Mesenchymal stem cell (in vitro differentiated cells and primary cell): ENCODE results near the gene CA10.
A peak's percentile ranks its signal among the peaks of the same experiment; 100 is the strongest.

Experiments
- DNase-seq: peaks from one replicate; pipeline ENCODE4 v3.0.0-alpha.2; 2013
- H2AFZ ChIP-seq: one replicate; pipeline ENCODE4 v1.6.1; 2013; ENCODE audit warnings: low read depth, mild to moderate bottlenecking, control low read depth, inconsistent platforms, low read length, moderate library complexity
- H2AK5ac ChIP-seq: 2 replicates; pipeline ENCODE4 v1.6.1; 2013; ENCODE audit warnings: low read length, moderate library complexity, mild to moderate bottlenecking, inconsistent platforms; ENCODE audit not compliant: severe bottlenecking
- H2BK120ac ChIP-seq: one replicate; pipeline ENCODE4 v1.6.1; 2013; ENCODE audit warnings: low read depth, mild to moderate bottlenecking, inconsistent platforms, low read length, moderate library complexity
- H2BK12ac ChIP-seq, 2 experiments: one replicate each; pipeline ENCODE4 v1.6.1; 2013; ENCODE audit warnings: inconsistent platforms in 2 of 2, low read length in 2 of 2, mild to moderate bottlenecking in 2 of 2, moderate library complexity in 2 of 2, control low read depth in 1 of 2
- H2BK15ac ChIP-seq: one replicate; pipeline ENCODE4 v1.6.1; 2013; ENCODE audit warnings: mild to moderate bottlenecking, low read depth, inconsistent platforms; ENCODE audit not compliant: poor library complexity, severe bottlenecking
- H2BK5ac ChIP-seq: 2 replicates; pipeline ENCODE4 v1.6.1; 2013; ENCODE audit warnings: low read depth, mild to moderate bottlenecking, low read length, control low read depth, inconsistent platforms; ENCODE audit not compliant: poor library complexity, severe bottlenecking
- H3K14ac ChIP-seq, 2 experiments: one replicate each; pipeline ENCODE4 v1.6.1; 2013; ENCODE audit warnings: inconsistent platforms in 2 of 2, low read length in 2 of 2, control low read depth in 1 of 2, mild to moderate bottlenecking in 1 of 2, moderate library complexity in 1 of 2
- H3K18ac ChIP-seq, 2 experiments: one replicate each; pipeline ENCODE4 v1.6.1; 2013; ENCODE audit warnings: inconsistent platforms in 2 of 2, low read length in 2 of 2, control low read depth in 1 of 2, low read depth in 1 of 2, mild to moderate bottlenecking in 1 of 2
- H3K23ac ChIP-seq, 2 experiments: one replicate each; pipeline ENCODE4 v1.6.1; 2013; ENCODE audit warnings: inconsistent platforms in 2 of 2, low read length in 2 of 2, mild to moderate bottlenecking in 2 of 2, moderate library complexity in 2 of 2, control low read depth in 1 of 2
- H3K27ac ChIP-seq: 2 replicates; pipeline ENCODE4 v1.5.1; 2013; ENCODE audit warnings: mild to moderate bottlenecking, moderate library complexity, low read length, control low read depth, inconsistent platforms; ENCODE audit not compliant: poor library complexity, severe bottlenecking
- H3K27me3 ChIP-seq, 2 experiments: 2 replicates each; pipeline versions ENCODE4 v1.6.1 to v1.7.0; 2013; ENCODE audit warnings: low read length in 2 of 2, mild to moderate bottlenecking in 2 of 2, moderate library complexity in 2 of 2, control low read depth in 1 of 2, inconsistent platforms in 1 of 2; ENCODE audit not compliant: control insufficient read depth in 1 of 2, insufficient read depth in 1 of 2
- H3K36me3 ChIP-seq, 2 experiments: 2 replicates each; pipeline versions ENCODE4 v1.6.1 to v1.7.0; 2013; ENCODE audit warnings: low read length in 2 of 2, control low read depth in 1 of 2, inconsistent platforms in 1 of 2, low read depth in 1 of 2, mild to moderate bottlenecking in 1 of 2; ENCODE audit not compliant: insufficient read depth in 2 of 2, control insufficient read depth in 1 of 2
- H3K4ac ChIP-seq, 2 experiments: one replicate each; pipeline ENCODE4 v1.6.1; 2013; ENCODE audit warnings: inconsistent platforms in 2 of 2, low read length in 2 of 2, mild to moderate bottlenecking in 2 of 2, moderate library complexity in 2 of 2, control low read depth in 1 of 2, low read depth in 1 of 2
- H3K4me1 ChIP-seq: 2 replicates; pipeline ENCODE4 v1.6.1; 2013; ENCODE audit warnings: low read depth, low read length, control low read depth; ENCODE audit not compliant: control insufficient read depth, insufficient read depth
- H3K4me2 ChIP-seq: 2 replicates; pipeline ENCODE4 v1.6.1; 2013; ENCODE audit warnings: low read length, mild to moderate bottlenecking, inconsistent platforms; ENCODE audit not compliant: poor library complexity, severe bottlenecking
- H3K4me3 ChIP-seq, 2 experiments: 2 replicates each; pipeline versions ENCODE4 v1.5.1 to v1.7.0; 2013; ENCODE audit warnings: low read length in 2 of 2, mild to moderate bottlenecking in 2 of 2, control low read depth in 1 of 2, low read depth in 1 of 2; ENCODE audit not compliant: insufficient read depth in 1 of 2
- H3K79me1 ChIP-seq: replicated peaks from 2 replicates; pipeline ENCODE4 v1.6.1; 2013; ENCODE audit warnings: mild to moderate bottlenecking, control low read depth, low read length, inconsistent platforms; ENCODE audit not compliant: poor library complexity, severe bottlenecking
- H3K9ac ChIP-seq: 2 replicates; pipeline ENCODE4 v1.7.0; 2013; ENCODE audit warnings: mild to moderate bottlenecking, low read length, moderate library complexity
- H3K9me3 ChIP-seq: 2 replicates; pipeline ENCODE4 v1.7.0; 2013; ENCODE audit warnings: mild to moderate bottlenecking, low read length; ENCODE audit not compliant: control insufficient read depth
- H4K8ac ChIP-seq: one replicate; pipeline ENCODE4 v1.6.1; 2013; ENCODE audit warnings: inconsistent platforms, mild to moderate bottlenecking, low read length, moderate library complexity
- H4K91ac ChIP-seq: one replicate; pipeline ENCODE4 v1.6.1; 2013; ENCODE audit warnings: mild to moderate bottlenecking, low read length, inconsistent platforms
- WGBS: methylation state at CpG from one replicate; pipeline ENCODE4 v1.1.7; 2013; ENCODE audit warnings: mixed read lengths; 5-methylcytosine and 5-hydroxymethylcytosine counted together

The CA10 gene

GRCh38 chr17:52110923-52111581 lies 47.5 kb downstream of the CA10 start:
- 86% methylated on average over 2 of the region's 4 CpGs for WGBS
- H3K4ac ChIP-seq, result no peak overlapping the region
- no peak overlapping the region for H3K14ac ChIP-seq
- no peak overlapping the region for H3K4me2 ChIP-seq
- no peaks in the 10 kb centered on the region for H3K9me3 ChIP-seq
- no peaks in the 10 kb centered on the region for H3K4me1 ChIP-seq
- no peak overlapping the region for H2BK5ac ChIP-seq
- H2BK12ac ChIP-seq, result no peak overlapping the region
- no peak overlapping the region for H3K9ac ChIP-seq
- no peak overlapping the region for H3K23ac ChIP-seq
- H3K27ac ChIP-seq, result no peak overlapping the region
- H2BK15ac ChIP-seq, result no peak overlapping the region
- no peak overlapping the region for H3K18ac ChIP-seq
- H3K79me1 ChIP-seq, result no peaks in the 10 kb centered on the region
- no peak overlapping the region for H4K91ac ChIP-seq
- DNase-seq, result no peak
- no peak overlapping the region for H2AFZ ChIP-seq
- no peak overlapping the region for H2AK5ac ChIP-seq
- no peak overlapping the region for H3K4me3 ChIP-seq
- H3K27me3 ChIP-seq, result peaks cover 0 to 3% of the 10 kb centered on the region in 2 experiments
- H2BK120ac ChIP-seq, result no peak overlapping the region
- no peaks in the 10 kb centered on the region for H3K36me3 ChIP-seq
- no peak overlapping the region for H4K8ac ChIP-seq

DNA sequence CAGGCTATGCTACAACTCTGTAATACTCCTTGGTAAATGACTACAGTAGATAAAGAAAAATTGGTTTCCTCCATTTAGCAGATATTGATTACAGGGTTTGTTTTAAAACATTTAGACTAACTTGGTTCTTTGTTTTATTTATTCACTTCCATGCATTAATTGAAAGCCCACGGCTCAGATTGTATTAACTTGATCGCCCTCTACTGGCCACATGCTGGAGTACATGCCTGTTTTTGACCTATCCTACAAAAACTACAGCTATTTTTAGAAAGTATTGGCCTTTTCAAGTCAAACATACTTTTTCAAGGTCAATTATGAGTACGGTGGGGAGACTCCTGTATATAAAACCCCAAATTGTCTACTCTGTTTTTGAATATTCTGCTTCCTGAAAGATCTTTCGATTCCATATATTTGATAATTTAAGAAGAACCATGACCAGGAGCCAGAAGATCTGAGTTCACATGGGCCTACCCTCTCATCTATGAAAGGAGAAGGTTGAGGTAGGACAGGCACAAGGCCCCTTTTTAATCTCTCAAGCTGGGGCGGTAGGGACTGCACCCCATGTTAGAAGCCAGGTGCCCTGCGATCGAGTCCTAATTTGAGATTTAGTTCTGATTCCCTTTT lies 51.8 kb downstream of the CA10 start:
- H3K9ac ChIP-seq, result no peak overlapping the region
- H3K9me3 ChIP-seq, result no peaks in the 10 kb centered on the region
- no peak overlapping the region for H3K23ac ChIP-seq
- no peak overlapping the region for H2BK5ac ChIP-seq
- no peak overlapping the region for H3K14ac ChIP-seq
- H2AFZ ChIP-seq, result no peak overlapping the region
- WGBS, result 22% methylated on average over 3 of the region's 7 CpGs
- no peaks in the 10 kb centered on the region for H3K79me1 ChIP-seq
- H3K36me3 ChIP-seq, result no peaks in the 10 kb centered on the region
- no peak overlapping the region for H3K27ac ChIP-seq
- H3K4me3 ChIP-seq, result no peak overlapping the region
- DNase-seq, result peak; percentile 29
- H3K4ac ChIP-seq, result no peak overlapping the region
- H2BK120ac ChIP-seq, result no peak overlapping the region
- H2BK12ac ChIP-seq, result no peak overlapping the region
- H3K4me2 ChIP-seq, result no peak overlapping the region
- H3K4me1 ChIP-seq, result no peaks in the 10 kb centered on the region
- no peak overlapping the region for H2BK15ac ChIP-seq
- peaks cover 0 to 3% of the 10 kb centered on the region in 2 experiments for H3K27me3 ChIP-seq
- no peak overlapping the region for H4K8ac ChIP-seq
- no peak overlapping the region for H3K18ac ChIP-seq
- H4K91ac ChIP-seq, result no peak overlapping the region
- no peak overlapping the region for H2AK5ac ChIP-seq

DNA sequence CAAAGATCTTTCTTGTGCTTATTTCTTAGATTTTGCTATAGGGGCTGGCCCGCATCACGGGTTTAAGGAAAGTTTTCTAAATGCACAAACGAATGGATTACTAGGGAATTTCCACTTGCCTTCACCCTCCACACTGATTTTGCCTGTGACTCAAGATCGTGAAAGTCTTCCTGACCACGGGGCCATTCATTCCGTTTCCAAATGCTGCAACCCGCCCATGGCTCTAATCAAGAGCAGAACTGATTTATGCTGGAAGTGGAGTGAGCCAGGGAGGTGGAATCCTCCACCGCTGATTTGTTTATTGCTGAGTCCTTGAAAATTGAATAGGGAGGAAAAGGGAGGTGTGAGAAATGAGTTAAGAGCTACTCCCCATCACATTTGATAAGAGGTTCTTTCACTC lies 52.4 kb downstream of the CA10 start:
- Histone ChIP-seq H2AFZ (no peak overlapping the region), H3K14ac (no peak overlapping the region), H3K27ac (no peak overlapping the region), H2BK12ac (no peak overlapping the region), H4K91ac (no peak overlapping the region), H2BK120ac (no peak overlapping the region), H2BK15ac (no peak overlapping the region), H3K4me3 (no peak overlapping the region), H3K4me2 (no peak overlapping the region), H2BK5ac (no peak overlapping the region), H3K9ac (no peak overlapping the region), H3K36me3 (no peaks in the 10 kb centered on the region), H3K27me3 (peaks cover 0 to 3% of the 10 kb centered on the region in 2 experiments), H3K4ac (no peak overlapping the region), H2AK5ac (no peak overlapping the region), H3K4me1 (no peaks in the 10 kb centered on the region), H3K9me3 (no peaks in the 10 kb centered on the region), H4K8ac (no peak overlapping the region), H3K23ac (no peak overlapping the region), H3K18ac (no peak overlapping the region), H3K79me1 (no peaks in the 10 kb centered on the region)
- no peak for DNase-seq
- WGBS, result 79% methylated on average over 8 of the region's 8 CpGs

- Histone ChIP-seq H2AK5ac (no peak overlapping the region), H3K4me1 (no peaks in the 10 kb centered on the region), H4K8ac (no peak overlapping the region), H3K9ac (no peak overlapping the region), H4K91ac (no peak overlapping the region), H2BK5ac (no peak overlapping the region), H3K79me1 (no peaks in the 10 kb centered on the region), H3K27ac (no peak overlapping the region), H3K36me3 (no peaks in the 10 kb centered on the region), H2BK120ac (no peak overlapping the region), H3K14ac (no peak overlapping the region), H3K4ac (no peak overlapping the region), H3K9me3 (no peaks in the 10 kb centered on the region), H2AFZ (no peak overlapping the region), H3K27me3 (peaks cover 0 to 3% of the 10 kb centered on the region in 2 experiments), H3K18ac (no peak overlapping the region), H2BK15ac (no peak overlapping the region), H3K4me2 (no peak overlapping the region), H3K23ac (no peak overlapping the region), H2BK12ac (no peak overlapping the region), H3K4me3 (no peak overlapping the region)
- WGBS, result no CpG with 5 or more reads among the region's 1 CpG
- DNase-seq, result no peak
These were observed 52.9 kb downstream of the CA10 start for GRCh38 chr17:52105591-52105990.
